Activated T-cell treated with anti-CD3 and anti-CD28 coated beads for 48 hours (primary cell): ENCODE measurements around the gene ENPP6.

Experiments used
- DNase-seq: peaks from one replicate; pipeline ENCODE4 v3.0.0-alpha.2; 2020; ENCODE audit warnings: low read depth

The ENPP6 gene

GRCh38 chr4:184104419-184105101 lies 113.1 kb downstream of the ENPP6 start:
- DNase-seq, result no peak

DNA sequence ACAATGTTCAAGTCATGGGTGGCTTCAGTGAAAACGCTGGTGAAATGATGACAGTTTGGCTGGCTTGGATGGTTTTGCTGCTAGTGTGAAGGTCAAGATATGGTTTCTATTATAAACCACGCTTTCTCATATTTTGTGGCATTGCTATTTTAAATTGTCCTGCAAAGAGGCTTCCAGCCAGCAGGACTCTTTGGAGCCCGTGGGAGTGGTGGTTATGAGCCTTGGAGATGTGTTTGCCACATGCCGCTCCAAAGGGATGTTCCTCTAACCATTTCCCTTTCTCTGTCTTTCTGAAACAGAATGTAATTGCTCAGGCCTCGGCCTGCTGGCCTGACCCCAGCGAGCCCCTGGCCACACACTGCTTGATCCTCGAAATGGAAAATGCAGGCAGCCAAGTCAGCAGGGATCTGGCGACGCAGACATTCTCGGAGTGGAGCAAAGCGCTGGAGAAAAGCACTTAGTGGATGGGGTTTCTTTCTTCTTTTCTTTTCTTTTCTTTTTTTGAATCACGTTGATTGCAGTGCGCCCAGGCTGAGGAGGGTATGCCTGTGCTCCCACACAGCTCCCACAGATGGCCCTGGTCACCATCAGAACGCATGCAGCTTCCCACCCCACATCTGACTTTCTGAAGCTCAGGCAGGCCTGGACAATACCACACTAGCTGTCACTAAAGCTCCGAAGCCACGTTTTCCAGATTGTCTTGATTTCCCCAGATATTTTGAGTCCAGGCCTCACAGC lies 114.0 kb downstream of the ENPP6 start:
- no peak for DNase-seq

DNA sequence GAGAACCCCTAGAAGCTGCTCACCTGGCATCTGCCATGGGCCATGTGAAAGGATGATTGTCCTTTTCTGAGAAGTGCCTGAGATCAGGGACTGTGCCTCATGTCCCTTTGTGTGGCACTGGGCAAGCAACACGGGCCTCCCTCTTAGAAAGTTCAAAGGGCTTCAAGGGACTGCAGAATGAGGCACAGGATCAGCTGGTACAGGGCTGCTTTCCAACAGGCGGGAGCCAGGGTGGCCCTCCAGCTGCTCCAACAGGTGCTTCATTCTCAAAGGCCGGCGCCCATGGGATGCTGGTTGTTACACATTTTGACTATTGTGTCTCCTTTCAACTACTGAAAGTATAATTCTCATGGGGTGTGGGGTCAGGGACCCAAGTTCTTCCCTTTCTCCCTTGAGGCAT lies 114.7 kb downstream of the ENPP6 start:
- DNase-seq, result no peak

DNA sequence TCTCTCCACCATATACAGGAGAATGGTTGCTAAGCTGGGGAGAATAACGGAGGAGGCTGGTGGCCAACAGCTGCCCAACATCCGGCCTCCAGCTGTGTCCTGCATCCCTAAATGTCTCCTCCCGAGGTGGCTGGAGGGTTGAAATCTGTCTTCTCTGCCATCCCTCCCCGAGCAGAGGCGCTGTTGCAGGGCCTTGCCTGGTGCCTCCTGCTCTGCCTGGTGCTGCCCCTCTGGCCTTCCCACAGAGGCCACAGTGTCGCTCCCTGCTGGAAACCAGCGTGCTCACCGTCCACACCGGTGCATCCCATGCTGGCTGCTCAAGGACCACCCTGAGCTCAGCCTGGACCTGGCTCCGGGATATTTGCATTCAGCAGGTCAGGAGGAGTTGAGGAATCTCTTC lies 115.2 kb downstream of the ENPP6 start:
- no peak for DNase-seq

DNA sequence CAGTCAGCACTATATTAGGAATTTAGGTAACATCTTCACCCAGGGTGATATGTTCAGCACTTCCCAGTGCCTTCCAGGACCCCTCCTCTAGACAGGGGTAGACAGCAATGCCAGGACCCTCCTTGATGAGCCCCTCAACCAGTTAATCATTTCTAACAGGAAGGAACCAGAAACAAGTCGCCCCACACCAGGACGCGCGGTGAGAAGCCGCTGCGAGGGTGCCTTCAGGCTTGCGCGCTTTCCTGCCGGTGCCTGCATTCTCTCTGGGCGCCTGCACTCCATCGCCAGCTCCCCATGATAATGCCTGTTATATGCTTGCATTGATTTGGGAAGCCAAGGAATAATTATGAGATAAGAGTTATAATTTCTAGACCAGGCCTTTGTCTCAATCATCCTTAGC lies 116.0 kb downstream of the ENPP6 start:
- DNase-seq, result no peak

DNA sequence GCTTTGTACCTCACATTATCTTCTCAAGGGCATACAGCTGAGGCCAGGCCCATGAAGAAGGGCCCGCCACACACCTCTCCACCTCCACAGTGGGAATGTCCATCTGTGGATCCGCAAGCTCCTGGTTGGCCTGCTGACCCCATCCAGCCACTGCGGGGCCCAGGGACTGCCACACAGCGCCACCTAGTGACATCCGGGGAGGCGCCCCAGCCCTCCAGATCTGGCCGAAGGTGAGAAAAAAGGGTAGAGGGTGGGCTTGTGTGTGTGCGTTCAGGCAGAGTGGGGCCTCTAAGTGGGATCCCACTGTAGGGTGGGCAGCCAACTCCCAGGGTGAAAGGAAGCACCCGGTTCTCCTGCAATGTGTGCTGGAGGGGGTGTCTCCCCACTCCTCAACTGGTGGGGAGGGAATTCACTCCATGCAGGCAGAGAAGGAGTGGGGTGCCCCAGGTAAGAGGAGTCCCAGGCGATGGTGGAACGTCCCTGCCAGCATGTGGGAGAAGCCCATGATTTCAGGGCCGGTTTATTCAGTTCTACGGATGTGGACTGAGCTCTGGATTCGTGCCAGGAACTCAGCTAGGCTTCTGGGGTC lies 117.3 kb downstream of the ENPP6 start:
- DNase-seq, result peak; percentile 37

- DNase-seq, result no peak
Observed at GRCh38 chr4:184099535-184099966, 118.1 kb downstream of the ENPP6 start.

GRCh38 chr4:184099000-184099399 lies 118.7 kb downstream of the ENPP6 start:
- no peak for DNase-seq

- no peak for DNase-seq
Observed at GRCh38 chr4:184097815-184098214, 119.9 kb downstream of the ENPP6 start.

GRCh38 chr4:184097241-184097605 lies 120.5 kb downstream of the ENPP6 start:
- DNase-seq, result peak; percentile 15

GRCh38 chr4:184096561-184097240 lies 121.0 kb downstream of the ENPP6 start:
- no peak for DNase-seq

- DNase-seq, result no peak
Observed at GRCh38 chr4:184094532-184095159, 123.0 kb downstream of the ENPP6 start.

DNA sequence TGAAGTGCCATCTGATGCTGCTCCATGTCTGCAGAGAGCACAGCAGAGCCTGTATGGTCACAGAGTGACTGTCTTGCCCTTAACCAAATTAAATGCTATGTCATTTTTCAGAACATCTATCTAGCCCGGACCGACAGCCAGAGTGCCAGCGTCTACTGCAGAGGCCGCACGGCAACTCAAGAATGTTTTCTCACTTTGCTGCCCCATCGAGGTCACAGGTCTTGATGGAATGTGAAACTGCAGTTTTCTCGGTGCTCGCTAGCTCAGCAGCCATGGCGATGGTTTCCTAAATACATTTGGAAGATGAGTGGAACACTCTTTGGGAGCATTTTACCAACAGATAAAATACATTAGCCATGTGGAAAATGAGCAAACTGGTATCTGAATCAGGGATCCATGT lies 125.7 kb downstream of the ENPP6 start:
- DNase-seq, result no peak

DNA sequence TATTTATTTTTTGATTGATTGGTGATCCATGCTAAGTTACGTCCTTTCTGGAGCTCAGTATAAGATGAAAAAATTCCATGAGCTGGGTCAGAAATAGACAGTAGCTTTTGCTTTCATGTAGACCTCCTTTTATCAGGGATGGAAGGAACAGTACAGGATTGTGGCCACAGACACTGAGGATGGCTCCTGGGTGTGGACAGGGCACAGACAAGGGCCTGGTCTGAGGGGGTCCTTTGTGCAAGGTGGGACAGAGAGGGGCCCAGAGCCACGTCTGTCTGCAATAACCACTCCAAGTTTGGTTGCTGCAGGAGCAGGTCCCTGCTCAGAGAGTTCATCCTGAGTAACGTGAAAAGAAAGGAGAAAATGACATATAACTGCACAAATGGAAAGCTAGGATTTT lies 127.1 kb downstream of the ENPP6 start:
- DNase-seq, result no peak

DNA sequence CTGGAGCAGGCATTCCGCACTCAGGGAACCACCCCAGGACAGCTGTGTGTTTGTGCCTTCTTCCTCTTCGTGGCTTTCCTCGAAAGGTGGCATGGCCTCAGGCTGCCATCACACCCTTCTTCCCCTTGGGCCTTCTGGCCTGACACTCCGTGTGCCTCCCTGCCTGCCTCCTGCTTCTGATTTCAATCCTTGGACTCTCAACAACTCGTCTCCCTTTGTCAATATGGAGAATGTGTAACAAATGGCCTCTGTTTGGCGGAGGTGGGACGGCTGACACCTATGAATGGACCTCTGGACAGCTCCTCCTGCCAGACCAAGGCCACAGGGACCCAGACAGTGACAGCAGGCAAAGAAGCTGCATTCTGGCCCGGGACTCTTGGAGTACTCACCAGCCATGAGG lies 137.0 kb downstream of the ENPP6 start:
- DNase-seq, result no peak

DNA sequence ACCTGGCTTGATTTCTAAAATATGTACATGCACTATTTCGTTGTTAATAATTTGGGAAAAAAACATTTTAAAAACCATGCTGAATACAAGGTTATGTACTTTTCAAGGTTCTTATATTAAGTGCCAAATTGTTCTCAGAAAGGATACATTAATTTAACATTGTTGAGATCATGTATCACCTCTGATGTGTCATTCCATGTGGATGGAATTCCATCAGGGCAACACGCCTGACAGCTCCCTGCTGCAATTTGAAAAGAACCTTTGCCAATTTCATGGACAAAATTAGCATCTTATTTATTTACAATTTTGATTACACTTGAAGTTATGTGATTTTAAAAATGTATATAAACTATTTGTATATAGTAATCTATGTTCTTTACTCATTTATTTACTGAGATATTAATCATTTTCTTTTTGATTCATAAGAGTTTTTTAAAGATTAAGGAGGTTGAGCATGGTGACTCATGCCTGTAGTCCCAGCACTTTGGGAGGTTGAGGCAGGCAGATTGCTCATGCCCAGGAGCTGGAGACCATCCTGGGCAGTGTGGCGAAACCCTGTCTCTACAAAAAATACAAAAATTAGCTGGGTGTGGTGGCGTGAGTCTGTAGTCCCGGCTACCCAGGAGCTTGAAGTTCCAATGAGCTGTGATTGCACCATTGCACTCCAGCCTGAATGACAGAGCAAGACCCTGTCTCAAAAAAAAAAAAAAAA lies 142.8 kb downstream of the ENPP6 start:
- DNase-seq, result no peak

DNA sequence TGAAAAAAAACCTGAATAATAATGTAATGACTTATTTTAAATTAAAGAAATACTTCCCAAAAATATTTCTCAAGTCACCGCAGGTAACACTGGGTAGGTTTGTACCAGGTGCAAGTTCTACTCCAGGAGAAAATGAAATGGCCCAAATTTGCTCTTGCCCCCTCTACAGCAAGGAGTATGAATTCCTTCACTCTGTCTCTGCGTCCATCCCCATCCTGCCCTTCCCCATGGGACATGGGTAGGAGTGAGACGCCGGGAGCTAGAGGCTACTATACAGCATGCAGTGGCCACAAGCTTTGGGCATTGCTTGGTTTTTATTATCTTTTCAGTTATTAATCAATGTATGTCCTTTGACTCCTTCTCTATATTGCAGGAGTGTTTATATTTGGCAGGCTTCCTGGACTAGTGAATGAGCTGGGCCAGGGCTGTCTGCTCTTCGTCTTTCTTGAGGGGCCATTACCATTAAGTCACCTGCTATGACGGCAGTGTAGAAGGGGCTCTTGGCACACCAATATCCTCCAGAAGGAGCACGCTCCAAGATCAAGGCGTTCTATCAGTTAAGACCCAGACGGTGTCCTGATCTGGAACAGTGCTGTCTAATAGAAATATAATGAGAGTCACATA lies 149.6 kb downstream of the ENPP6 start:
- DNase-seq, result no peak

- DNase-seq, result no peak
Observed at GRCh38 chr4:184066584-184067300, 150.9 kb downstream of the ENPP6 start.

DNA sequence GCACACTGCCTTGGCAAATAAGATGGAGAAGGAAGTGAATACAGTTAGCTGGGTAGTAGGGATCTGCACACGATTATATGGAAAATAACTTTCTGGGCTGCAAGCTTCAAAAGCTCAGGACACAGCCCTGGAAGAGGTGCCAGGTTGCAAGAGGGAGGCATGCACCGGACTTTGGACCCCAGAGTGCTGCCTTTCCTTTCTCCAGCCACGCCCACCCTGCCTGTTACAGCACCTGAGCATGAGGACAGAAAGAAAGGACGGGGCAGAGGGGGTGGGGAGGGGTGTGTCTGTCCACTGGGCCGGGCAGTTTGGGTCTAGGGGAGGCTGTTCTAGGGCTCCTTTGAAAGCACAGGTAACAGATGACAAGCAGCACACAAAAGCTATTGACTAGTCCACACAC lies 152.8 kb downstream of the ENPP6 start:
- DNase-seq, result no peak

- no peak for DNase-seq
Observed at GRCh38 chr4:184062769-184063168, 154.9 kb downstream of the ENPP6 start.

- no peak for DNase-seq
Observed at GRCh38 chr4:184061582-184061981, 156.1 kb downstream of the ENPP6 start.
